K562 (cell line): ENCODE results near the gene ZDHHC1.

Experiments
- ELF4 ChIP-seq: fragments of 450-650 bp; formaldehyde crosslinking; IDR thresholded peaks from 2 replicates; pipeline ENCODE4 v1.4.0; 2022; ENCODE audit warnings: missing genetic modification characterization
- HCFC1 ChIP-seq: IDR thresholded peaks from 2 replicates; pipeline ENCODE4 v1.6.1; 2012; ENCODE audit warnings: low read depth, low read length, improper control_type of control experiment
- PKNOX1 ChIP-seq: fragments of 450-650 bp; IDR thresholded peaks from 2 replicates; pipeline ENCODE4 v1.6.1; 2016
- ZNF217 ChIP-seq: sonication (generic); formaldehyde crosslinking; IDR thresholded peaks from 2 replicates; pipeline ENCODE4 v1.8.0; 2022; ENCODE audit warnings: mild to moderate bottlenecking, missing genetic modification reagents

DNA sequence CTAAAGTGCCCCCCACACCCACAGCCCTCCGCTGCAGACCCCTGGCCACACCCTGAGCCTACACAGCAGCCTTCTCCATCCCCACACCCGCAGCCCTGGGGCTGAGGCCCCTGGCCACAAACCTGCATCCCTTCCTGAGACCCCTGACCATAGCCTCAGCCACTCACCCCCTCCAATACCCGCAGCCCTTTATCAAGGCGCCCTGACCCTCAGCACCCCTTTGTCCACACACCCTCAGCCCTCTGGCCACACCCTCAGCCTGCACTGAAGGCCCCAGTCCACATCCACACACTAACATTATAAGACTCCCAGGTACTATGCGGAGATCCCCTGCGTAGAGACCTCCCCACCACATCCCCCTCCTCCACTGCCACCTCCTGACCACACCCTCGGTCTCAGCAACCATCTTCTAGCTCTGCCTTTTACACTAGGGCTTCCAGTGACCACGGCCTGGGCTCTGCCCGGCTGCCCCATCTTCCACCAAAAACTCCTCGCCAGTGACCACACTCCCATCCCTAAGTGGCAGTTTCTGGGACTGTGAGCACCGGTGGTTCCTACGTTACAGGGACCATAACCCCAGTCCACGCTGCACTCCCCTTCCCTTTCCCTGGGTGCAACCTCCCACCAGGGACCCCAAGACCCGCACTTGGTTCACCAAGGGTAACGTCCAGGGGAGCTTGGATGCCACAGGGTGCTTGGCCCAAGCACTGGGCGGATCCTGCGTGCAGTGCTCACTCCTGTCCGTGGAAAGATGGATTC is 23.8 kb downstream of the ZDHHC1 start:
- no peak for TF ChIP-seq ELF4 (CRISPR knock-in tag)
- no peak for TF ChIP-seq ZNF217
- TF ChIP-seq HCFC1: no peak
- no peak for TF ChIP-seq PKNOX1
